Spleen (tissue), 7 donors: Measurements from ENCODE around the gene OR6N2.

ENCODE experiments used
- POLR2A ChIP-seq, 3 donors: fragments of 450-650 bp; IDR thresholded peaks; one replicate each; pipeline ENCODE4 v1.5.1; 2017; ENCODE audit warnings: antibody characterized with exemption in 3 of 3, mild to moderate bottlenecking in 1 of 3
- POLR2AphosphoS5 ChIP-seq, 3 donors: sonication (generic); formaldehyde crosslinking; IDR thresholded peaks; one replicate each; pipeline ENCODE4 v1.5.1; 2017; ENCODE audit warnings: antibody characterized with exemption in 3 of 3
- TF ChIP-seq, protein P1 (sequence below), 11 experiments: fragments of 200-600 bp in 7 of 11; fragments of 450-650 bp in 4 of 11; sonication (generic) in 4 of 11; IDR thresholded peaks in 8 of 11; conservative IDR thresholded peaks in 3 of 11; 1 replicate in 7 of 11; 2 replicates in 4 of 11; pipeline versions ENCODE4 v1.4.0 to v1.8.0; 2016 to 2021; ENCODE audit warnings: antibody characterized with exemption in 11 of 11, inconsistent platforms in 4 of 11, mild to moderate bottlenecking in 1 of 11
- donor health status: DM: no; HTN: no; CAD: no; lungs with moderate emphysema.
- donor health status: DM: no; HTN: no; CAD: no.
- donor health status: DM: no; HTN: no; CAD: no.

DNA sequence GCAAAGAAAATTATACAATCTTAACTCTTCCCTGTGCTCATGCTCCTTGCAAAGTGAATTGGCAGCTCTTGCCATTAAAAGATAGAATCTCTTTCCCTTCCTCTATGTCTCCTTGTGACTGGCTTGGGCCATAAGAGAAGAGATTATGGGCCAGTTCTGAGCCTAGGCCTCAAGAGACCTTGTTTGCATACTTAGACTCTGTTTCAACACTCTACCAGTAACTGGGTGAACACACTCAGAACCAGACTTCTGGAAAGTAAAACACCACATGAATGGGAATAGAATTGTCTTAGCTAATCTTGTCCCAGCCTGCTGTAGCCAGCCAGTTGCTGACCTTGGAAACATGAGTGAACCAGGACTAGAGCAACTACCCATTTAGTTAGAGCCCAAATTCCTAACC, 45.2 kb downstream of the OR6N2 start:
- TF ChIP-seq, protein P1, sequence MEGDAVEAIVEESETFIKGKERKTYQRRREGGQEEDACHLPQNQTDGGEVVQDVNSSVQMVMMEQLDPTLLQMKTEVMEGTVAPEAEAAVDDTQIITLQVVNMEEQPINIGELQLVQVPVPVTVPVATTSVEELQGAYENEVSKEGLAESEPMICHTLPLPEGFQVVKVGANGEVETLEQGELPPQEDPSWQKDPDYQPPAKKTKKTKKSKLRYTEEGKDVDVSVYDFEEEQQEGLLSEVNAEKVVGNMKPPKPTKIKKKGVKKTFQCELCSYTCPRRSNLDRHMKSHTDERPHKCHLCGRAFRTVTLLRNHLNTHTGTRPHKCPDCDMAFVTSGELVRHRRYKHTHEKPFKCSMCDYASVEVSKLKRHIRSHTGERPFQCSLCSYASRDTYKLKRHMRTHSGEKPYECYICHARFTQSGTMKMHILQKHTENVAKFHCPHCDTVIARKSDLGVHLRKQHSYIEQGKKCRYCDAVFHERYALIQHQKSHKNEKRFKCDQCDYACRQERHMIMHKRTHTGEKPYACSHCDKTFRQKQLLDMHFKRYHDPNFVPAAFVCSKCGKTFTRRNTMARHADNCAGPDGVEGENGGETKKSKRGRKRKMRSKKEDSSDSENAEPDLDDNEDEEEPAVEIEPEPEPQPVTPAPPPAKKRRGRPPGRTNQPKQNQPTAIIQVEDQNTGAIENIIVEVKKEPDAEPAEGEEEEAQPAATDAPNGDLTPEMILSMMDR (IDR thresholded peaks at IDR 0.05 in 8 of 11, conservative IDR thresholded peaks at IDR 0.05 in 3 of 11): no peak
- TF ChIP-seq POLR2A (IDR thresholded peaks at IDR 0.05) (no peak), POLR2AphosphoS5 (IDR thresholded peaks at IDR 0.05) (no peak)
